COR-L47 (cell line): Measurements from ENCODE around the gene GABPB2.
A peak's percentile ranks its signal among the peaks of the same experiment; 100 is the strongest.

ENCODE experiments used
- DNase-seq: peaks from one replicate; lab custom pipeline; 2025; lab: John Stamatoyannopoulos, UW

Gene GABPB2

DNA sequence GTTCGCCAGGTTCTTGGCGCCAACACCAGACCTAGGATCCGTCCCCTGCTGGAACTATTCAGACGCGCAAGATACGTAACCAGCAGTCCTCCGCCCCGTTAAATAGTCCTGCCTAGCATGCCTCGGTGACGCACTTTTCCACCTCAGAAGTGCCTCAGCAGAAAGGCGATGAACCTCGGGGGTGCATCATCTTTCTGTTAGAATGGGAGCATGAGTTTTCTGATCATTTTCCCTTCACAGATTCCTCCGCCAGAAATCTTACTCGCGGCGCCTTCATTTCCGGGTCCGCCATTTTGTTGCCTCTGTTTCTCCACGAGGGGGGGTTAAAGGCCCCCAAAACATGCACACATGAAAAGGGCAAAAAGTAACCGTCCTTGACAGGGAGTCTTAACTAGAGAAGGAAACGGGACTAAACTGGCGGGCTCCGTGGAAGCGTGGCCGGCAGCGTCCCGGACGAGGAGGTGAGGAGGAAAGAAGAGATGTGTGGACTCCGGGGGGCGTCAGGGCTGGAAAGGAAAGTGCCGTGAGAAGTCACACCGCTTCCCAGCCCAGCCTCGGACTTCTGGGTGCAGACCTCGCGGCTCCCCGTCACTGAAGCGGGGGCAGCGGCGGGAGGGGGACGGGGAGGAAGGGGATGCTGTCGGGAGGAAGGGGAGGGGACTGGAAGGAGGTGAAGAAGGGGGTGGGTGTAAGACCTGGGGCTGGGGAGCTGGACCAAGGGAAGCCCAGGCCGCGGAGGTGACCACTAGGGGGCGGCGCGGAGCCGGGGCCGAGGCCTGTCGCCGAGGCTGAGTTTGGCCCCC, at the start of gene GABPB2:
Gene GABPB2 (plus strand): TSS at position 288 of the 803 bp plus-strand sequence. CDS start 17,429 bp downstream, outside the sequence.
- DNase-seq = peak; percentile 81

DNA sequence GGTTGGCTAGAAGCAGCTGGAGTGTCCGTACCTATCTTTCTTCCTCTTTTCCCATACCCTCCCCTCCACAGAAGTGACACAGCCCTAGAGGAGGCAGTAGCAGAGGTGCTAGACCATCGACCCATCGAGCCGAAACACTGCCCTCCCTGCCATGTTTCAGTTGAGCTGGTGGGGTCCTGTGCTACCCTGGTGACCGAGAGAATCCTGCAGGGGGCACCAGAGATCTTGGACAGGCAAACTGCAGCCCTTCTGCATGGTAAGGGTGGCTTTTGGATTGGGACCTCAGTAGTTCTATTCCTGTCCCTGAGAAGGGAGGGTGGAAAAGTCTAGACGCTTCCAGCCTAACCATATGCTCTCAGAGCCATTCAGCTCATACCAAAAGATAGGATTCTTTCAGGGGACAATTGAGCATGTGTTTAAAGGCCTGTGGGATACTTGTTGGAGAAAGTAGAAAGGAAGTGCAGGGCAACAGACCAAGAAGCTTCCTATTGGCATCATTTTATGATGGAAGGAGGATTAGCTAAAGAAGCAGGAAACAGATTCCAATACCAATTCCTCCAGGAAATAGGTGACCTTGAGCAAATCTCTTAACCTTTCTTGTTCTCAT, 45.9 kb upstream of the GABPB2 start:
- peak; percentile 71 for DNase-seq

DNA sequence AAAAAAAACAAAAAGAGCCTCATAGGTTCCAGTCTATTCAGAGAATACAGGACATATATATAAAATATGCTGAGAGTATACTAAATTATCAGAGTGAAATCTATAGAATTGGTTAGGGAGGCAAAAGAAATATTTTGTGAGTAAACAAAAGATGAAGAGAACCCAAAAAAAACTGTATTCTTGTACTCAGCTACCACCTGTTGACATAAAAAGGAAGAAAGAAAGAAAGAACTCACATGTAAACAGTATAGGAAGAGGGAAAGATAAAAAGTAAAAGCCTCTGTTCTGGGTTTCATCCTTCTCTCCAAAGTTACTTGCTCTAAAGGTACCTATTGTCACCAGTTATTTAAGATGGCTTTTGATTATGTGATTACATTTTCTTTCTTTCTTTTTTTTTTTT, 44.1 kb upstream of the GABPB2 start:
- DNase-seq = no peak

DNA sequence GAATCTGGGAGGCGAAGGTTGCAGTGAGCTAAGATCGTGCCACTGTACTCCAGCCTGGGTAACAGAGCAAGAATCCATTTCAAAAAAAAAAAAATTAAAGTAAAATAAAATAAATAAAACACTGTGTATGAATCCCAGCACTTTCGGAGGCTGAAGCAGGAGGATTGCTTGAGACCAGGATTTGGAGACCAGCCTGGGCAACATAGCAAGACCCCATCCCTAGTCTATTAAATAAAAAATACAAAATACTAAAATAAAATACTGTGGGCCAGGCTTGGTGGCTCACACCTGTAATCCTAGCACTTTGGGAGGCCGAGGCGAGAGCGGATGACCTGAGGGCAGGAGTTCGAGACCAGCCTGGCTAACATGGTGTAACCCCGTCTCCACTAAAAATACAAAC, 38.4 kb upstream of the GABPB2 start:
- no peak for DNase-seq

DNA sequence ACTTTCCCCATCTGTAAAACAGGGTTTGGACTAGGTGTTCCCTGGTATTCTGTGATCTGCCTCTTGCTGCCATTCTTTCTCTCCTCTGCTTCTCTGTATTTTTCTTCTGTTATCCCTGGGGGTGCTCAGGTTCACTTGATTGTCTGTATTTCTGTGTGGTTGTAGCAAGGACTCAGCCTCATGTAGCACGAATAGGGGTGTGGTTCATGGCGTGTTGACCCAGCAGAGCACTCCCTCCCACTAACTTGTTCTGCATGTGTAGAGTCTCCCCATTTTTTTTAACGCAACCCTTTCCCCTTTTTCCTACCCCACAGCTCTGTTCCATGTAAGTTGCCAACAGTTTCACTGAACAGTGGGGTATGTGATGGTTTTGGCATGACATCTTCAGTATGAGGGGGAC, 35.4 kb upstream of the GABPB2 start:
- no peak for DNase-seq

DNA sequence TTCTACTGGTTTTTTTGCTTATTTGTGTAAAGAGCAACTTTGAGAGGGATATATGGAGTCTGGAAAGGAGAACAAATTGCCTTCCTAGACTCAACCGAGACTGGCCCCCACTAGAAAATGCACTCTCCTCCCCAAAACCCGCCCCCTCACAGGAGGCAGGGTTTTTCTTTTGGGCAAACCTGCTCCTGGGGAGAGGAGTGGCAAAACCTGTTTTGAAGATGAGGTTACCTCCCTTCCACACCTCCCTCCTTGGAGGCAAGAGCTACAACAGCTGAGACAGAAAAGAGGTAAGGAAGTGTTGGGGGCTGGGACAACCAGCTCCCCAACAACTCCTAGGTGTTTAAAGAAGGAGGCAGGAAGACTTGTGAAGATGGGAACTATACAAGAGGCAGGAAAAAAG, 34.2 kb upstream of the GABPB2 start, which contains the start of gene BNIPL:
Gene BNIPL (plus strand): TSS at position 231 of the 400 bp plus-strand sequence. CDS start 140 bp downstream, at position 371.
- no peak for DNase-seq

DNA sequence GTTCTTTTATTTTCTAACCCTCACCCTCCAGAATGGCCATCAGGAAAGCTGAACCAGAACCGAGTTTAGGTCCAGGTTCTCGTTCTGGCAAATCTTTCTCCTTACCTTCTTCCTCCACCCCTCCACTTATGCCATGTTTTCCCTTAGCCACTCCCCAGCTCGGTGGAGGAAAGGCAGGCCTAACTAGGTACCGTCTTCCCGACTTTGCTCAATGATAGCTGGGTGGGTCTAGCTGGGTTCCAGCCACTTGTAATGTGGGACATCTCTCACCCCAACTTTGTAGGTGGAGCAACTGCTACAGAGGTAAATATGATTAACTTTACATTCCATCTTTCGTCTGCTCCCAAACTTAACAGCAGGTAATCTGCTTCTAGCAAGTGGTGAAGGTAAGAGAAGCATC, 33.5 kb upstream of the GABPB2 start:
- DNase-seq = no peak

DNA sequence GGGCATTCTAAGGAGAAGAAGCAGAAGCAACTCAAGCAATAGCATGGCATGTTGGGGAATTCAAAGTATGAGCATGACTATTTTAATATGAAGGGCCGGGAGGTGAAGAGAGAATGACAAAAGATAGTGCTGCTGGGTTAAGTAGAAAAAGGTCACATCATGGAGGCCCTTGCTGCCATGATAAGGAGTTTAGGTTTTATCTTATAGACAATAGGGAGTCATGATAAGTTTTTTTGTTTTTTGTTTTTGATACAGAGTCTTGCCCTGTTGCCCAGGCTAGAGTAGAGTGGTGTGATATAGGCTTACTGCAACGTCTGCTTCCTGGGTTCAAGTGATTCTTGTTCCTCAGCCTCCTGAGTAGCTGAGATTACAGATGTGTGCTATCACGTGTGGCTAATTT, 31.0 kb upstream of the GABPB2 start:
- DNase-seq = no peak

DNA sequence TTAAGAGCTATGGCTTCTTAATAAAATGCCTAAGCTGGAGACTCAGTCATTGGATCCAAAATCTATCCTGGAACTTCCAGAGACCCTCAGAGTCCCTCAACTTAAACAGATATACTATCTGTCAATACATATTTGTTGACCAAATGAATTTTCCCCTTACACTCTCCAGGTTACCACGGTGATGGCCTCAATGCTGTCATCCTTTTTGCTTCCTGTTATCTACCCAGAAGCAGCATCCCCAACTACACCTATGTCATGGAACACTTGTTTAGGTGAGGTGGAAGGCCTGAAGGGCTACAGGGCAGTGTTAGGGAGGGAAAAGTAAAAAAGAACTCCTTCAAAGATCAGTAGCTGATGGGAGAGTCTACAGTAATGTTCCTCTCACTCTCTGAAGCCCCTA, 27.4 kb upstream of the GABPB2 start:
- no peak for DNase-seq

DNA sequence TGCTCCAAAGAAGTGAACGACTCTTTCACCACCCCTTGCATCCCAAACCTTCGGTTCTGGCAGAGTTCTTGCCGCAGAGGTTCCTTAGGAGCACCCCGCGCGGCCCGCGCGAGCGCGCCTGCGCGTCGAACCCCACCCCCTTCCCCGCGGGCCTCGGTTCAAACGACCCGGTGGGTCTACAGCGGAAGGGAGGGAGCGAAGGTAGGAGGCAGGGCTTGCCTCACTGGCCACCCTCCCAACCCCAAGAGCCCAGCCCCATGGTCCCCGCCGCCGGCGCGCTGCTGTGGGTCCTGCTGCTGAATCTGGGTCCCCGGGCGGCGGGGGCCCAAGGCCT, 23.0 kb upstream of the GABPB2 start, which contains the start of gene C1orf56:
Gene C1orf56 (plus strand): TSS at position 161 of the 334 bp plus-strand sequence. CDS start 97 bp downstream, at position 258.
- peak; percentile 54 for DNase-seq

DNA sequence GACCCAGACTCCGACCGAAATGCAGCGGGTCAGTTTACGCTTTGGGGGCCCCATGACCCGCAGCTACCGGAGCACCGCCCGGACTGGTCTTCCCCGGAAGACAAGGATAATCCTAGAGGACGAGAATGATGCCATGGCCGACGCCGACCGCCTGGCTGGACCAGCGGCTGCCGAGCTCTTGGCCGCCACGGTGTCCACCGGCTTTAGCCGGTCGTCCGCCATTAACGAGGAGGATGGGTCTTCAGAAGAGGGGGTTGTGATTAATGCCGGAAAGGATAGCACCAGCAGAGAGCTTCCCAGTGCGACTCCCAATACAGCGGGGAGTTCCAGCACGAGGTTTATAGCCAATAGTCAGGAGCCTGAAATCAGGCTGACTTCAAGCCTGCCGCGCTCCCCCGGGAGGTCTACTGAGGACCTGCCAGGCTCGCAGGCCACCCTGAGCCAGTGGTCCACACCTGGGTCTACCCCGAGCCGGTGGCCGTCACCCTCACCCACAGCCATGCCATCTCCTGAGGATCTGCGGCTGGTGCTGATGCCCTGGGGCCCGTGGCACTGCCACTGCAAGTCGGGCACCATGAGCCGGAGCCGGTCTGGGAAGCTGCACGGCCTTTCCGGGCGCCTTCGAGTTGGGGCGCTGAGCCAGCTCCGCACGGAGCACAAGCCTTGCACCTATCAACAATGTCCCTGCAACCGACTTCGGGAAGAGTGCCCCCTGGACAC, 22.5 kb upstream of the GABPB2 start:
- peak; percentile 55 for DNase-seq

DNA sequence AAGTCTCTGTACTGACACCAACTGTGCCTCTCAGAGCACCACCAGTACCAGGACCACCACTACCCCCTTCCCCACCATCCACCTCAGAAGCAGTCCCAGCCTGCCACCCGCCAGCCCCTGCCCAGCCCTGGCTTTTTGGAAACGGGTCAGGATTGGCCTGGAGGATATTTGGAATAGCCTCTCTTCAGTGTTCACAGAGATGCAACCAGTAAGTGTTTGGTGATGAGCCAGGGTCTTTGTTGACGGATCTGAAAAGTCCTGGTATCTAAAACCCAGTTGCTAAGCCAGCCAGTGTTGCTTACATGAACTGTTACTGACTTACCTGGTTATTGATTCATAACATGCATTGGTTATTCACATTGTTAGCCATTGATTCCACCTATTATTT, 21.9 kb upstream of the GABPB2 start:
- DNase-seq = no peak

DNA sequence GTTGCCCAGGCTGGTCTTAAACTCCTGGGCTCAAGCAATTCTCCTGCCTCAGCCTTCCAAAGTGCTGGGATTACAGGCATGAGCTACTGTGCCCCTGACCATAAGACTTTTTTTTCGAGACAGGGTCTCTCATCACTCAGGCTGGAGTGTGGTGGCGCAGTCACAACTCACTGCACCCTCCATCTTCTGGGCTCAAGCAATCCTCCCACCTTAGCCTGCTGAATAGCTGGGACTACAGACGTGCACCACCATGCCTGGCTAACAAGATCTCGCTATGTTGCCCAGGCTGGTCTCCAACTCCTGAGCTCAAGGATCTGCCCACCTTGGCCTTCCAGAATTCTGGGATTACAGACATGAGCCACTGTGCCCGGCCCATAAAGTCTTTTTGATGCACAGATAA, 21.1 kb upstream of the GABPB2 start:
- DNase-seq = no peak

DNA sequence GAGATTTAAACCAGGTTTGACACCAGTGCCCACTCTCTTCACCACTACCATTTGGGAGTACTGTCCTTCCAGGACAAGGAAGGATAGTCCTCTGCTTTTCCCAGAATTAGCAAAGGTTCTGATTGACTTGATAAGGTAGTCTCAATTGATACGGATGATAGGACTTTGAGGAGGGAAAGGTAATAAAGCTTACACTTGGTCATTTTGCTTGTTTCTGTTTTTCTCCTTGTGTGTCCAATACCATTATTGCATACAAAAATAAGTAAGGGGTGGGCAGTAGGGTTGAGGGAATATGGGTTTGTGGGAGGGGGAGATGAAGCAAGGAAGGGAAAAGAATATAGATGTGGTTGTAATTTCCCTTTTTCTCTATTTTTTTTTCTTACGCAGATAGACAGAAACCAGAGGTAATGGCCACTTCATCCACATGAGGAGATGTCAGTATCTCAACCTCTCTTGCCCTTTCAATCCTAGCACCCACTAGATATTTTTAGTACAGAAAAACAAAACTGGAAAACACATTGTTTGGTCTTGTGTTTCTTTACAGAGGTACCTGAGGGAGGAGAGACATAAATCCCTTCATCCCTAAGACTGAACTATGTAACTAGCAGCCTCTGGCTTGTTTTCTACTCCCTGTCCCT, 20.4 kb upstream of the GABPB2 start:
- DNase-seq = no peak

DNA sequence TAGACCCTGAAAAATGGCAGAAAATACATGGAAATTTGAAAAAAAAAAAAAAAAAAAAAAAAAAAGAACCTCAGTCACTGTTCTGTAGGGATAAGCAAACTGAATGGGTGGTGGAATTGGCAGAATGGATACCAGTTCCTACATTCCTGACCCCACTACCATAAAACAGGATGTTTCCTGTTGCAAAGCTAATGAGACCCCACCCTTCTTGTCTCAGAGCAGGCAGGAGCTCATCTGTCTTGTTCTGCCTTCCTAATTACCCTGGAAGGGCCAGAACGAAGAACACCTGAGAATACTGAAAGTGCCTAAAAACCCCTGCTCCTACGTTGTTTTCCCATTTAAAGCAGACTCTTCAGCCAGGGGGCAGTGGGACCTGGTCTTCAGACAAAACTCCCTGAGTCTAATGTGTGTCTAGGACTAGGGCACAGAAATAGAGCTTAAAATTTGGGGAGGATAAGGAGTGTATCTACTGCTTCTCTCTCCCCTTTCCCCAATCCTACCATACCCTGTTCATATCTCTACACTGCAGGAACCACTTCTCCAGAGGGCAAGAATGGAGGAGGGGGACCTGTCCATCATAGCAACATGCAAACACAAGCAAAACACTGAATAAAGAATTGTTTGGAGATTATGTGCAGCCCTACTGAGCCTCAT, 19.1 kb upstream of the GABPB2 start:
- no peak for DNase-seq

DNA sequence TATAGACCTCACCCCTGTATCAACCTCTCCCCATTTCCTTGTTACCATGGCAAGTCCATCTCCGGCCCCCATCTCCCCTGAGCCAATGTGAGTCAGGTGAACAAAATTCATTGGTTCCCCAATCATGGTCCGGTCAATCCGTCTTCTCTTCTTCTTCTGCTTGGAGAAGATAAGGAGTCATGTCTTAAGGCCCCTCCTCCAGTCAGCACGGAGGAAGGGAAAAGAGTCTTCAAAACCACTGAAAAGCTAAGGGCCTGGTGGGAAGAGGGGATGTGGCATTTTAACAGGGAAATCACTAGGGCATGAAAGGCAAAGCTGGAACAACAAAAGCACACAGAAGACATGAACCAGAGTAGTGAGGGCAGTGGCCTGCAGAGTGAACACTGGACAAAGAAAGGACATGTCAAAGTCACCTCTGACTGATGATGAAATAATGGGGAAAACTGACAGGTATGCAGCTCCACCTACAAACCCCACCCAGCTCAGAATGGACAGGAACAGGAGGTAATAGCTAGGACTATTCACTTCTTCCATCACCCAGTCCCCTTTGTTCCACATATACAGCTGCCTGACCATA, 15.5 kb upstream of the GABPB2 start:
- DNase-seq = no peak

DNA sequence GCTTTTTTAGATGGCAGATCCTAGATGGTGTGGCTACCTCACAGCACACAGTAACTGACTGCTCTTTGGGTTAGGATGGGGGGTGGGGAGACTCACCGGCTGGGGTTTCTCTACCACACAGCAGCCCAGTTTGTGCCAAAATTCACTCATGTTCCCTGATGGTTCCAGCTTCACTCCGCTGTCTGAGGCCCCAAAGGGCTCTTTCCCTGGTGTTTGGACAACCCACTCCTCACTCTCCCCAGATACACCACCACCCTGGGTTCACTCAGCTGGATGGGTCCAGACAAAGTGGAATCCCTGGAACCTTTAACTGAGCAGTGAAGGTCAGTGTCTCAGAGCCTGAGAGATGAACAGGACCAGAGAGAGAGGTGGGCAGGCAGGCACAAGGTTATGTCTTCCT, 15.0 kb upstream of the GABPB2 start:
- no peak for DNase-seq

DNA sequence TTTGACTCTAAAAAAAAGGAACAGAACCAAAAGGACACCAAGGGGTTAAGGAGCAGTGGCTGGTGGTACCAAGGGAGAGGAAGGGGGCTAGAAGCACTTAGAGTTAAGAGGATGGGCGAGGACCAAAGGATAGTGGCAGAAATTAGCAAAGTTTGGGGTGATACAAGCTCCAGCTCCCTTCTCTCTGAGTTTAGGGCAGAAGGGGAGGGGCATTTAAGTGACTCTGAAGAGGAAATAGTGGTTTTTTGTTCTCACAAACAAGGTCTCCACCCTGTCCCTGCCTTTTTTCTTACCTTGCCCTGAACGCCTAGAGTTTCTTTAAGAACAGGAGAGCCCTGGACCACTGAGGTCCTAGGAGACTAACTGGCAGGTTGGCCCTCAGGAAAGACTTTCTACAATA, 14.4 kb upstream of the GABPB2 start:
- no peak for DNase-seq

DNA sequence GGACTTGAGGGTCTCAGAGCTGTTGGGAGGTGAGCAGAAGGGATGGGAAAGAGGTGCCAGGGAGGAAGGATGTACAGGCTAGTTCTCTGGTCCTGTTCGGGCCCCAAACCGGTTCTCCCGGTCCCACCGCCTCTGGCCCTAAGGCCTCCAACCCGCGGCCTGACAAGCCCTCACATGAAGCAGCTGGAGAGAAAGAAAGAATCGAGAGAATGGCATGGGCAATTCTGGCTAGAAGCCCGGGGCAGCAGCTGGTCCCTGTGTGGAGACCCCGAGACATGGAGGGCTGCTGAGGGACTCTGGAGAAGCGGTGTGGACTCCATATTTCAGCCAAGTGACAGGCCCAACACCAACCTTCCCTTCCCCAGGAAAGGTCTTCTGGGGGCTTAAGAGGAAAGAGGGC, 11.9 kb upstream of the GABPB2 start:
- DNase-seq = peak; percentile 24

DNA sequence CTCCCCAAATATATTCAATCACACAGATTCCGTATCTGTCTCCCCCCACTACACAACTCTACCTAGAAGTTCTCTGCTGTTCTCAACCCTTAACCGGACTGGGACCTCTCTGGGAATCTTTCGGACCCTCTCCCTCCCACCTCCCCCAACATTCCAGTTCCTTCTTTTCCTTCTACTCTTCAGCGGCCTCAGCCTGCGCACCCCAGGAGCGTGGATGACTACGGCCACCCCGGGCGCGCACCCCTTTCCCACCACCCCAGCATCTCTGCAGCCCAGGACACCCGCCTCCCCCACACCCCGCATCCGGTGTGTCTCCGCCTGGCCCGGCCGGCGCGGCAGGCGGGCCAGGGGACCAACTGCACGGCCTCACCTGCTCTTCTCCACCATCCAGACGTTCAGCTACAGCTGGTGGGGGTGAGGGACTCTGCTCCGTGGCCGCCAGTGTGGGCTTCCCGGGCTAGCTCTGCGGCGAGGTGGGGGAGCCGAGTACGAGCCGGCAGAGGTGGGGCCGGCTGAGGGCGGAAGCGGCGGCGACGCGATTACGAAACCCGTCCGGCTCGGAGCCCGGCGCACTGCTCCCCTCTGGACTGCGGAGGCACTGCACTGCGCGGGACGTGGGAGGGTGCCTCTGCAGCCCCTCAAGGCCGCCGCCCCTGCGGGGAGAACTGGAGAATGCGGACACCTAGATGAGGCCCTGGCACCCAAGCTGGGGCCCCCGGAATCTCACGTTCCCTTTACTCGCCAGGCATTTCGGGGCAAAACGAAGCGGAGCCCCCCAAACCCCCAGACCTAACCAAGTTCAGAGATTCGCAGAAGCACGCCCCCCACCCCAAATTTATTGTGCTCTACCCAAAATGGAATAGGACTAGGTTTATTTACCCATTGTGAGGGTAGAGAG, 11.2 kb upstream of the GABPB2 start, which contains the start of gene CDC42SE1:
Gene CDC42SE1 (minus strand): TSS at position 514 of the 898 bp plus-strand sequence. CDS start 3,892 bp downstream, outside the sequence.
- DNase-seq = peak; percentile 84
